HG03139 (cell line): Measurements from ENCODE around the gene MCEE.
"Not testable (repeated sequence)": the region's sequence is repeated elsewhere in the genome, so short reads cannot be mapped to it uniquely, and the experiment has no call there.

Experiments
- ATAC-seq: cut with Tn5 transposase; IDR thresholded peaks from one replicate; pipeline ENCODE4 v1.9.1; 2021; ENCODE audit not compliant: unreplicated experiment

MCEE gene

DNA sequence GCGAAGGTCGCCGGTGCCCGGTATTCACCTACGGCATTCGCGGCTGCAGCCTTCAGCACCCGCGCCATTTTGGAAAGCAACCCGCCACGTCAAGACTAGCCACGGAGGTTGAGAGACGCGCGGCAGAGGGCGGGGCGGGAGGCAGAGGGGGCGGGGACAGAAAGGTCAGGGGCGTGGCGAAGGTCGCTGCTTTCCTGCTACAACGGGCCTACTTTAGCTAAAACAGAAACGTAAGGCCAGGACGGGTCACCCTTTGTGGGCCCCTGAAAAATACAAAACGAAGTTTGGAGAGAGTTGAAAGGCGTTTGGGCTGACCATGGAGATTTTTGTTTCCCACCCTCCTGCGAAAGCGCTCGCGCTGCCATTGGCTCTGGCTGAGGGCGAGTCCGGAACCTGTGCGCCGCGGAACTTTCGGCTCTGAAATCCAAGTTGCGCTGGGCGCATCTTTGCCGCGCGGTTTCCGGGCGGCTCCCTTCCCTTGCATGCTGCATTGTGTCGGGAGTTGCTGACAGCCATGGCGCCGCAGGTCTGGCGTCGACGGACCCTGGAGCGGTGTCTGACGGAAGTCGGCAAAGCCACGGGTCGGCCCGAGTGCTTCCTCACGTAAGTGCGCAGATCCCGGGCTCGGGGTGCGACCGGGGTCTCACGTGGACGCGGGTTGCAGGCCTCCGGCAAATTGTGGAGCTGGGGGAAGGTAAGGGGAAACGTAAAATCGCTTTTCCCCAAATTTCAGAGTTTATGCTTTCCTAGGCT is at the start of gene MCEE, which contains the start of gene MPHOSPH10:
MCEE (minus strand) TSS at position 78 of the 753 bp plus-strand sequence; CDS start at position 68, 10 bp downstream.
MPHOSPH10 (plus strand) TSS at position 483 of the 753 bp plus-strand sequence; CDS start at position 515, 32 bp downstream.
- ATAC-seq: peak; percentile 89

DNA sequence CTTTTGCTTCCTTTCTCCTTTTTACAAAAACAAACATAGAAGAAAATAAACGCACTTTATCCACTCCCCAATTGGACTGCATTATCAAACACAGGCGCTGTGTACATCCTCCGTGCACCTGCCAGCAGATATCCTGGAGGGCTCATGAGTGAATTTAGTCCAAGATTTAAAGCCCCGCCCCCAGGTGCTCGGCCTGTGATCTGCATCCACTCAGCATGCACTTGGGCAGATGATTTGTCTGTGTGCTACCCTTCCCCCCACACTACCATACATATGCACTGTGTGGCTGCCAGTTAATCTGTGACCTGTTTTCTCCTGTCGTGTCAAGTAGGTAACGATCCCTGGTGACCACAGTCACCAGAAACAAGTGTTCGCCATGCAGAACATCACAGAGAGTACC is 48.8 kb upstream of the MCEE start:
- not testable (repeated sequence) for ATAC-seq

DNA sequence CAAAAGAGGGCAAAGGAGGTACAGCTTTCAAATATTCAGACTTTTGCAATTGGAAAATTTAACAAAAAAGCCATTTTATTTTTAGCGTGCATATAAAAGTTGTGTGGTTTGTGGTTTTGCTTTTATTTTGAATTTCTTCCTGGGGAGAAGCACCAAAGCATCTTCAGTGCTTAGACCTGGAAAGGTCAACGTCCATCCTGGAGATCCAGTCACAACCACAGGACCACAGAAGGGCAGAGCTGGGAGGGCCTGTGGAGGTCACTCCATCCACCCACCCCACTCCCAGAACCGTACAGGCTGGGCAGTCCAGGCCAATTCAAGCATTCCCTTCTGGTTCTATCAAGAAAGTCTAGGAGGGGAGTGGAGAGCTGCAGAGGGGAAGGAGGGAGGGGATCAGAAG is 44.2 kb upstream of the MCEE start:
- no peak for ATAC-seq

DNA sequence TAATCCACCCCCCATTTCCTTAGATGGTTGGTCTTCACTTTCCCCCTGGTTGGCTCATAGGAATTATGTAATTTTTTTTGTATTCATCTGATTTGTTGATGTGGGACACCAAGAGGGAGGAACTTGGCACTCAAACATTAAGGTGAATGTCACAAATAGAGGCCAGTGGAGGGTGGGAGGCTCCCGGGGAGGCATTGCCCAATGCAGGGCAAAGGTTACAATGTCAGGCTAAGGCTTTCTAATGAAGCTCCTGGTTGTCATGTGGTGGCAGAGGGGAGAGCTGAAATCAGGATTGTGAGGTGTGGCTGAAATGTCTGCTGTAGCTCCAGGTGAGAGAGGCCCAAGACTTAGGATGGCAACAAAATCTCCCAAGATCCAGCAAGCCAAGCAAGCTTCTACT is 43.1 kb upstream of the MCEE start:
- no peak for ATAC-seq

DNA sequence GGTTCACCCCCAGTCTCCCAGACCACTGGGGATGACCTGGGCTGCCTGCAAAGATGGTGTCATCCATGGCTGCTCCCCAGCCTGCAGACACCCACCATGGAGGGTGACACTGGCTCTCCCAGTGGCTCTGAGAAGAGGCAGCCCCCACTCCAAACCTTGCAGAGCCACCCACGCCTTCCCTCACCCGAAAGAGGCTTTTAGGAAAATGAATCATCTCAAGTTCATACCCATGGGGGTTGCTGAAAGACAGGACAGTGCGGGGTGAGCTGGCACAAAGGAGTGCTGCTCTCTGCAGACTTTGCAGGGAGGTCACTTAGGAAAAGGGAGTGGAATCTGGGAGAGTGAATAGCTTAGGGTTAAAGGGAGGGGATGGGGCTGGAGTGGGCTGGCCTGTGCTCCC is 36.8 kb upstream of the MCEE start:
- ATAC-seq: no peak

DNA sequence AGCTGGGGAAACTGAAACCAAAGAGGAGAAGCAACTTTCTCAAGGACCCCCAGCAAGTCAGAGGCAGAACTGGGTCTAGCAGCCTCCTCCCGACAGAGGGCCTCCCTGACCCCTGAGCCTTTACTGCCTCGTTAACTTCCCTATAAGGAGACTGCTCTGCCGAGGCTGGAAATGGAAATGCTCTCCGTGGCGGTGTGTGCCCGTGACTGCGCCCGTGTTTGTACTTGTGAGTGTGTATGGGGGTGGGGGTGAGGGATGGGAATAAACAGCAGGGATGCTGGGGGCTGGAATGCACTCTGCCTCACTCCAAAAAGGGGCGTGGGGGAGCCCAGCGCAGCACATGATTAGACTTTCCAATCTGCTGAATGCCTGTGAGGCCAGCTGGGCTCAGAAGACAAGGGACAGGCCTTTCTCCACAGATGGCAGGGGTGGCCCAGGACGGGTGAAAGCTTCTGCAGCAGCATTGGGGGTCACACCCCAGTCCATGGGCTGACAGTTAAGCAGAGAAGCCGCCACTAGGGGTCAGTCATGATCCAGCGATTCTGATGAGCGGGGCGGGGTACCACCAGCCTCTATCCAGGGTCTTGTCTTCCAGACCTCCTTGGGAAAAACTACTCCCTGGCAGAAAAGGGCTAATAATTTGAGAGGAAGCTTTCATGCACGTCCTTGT is 27.2 kb upstream of the MCEE start:
- no peak for ATAC-seq

DNA sequence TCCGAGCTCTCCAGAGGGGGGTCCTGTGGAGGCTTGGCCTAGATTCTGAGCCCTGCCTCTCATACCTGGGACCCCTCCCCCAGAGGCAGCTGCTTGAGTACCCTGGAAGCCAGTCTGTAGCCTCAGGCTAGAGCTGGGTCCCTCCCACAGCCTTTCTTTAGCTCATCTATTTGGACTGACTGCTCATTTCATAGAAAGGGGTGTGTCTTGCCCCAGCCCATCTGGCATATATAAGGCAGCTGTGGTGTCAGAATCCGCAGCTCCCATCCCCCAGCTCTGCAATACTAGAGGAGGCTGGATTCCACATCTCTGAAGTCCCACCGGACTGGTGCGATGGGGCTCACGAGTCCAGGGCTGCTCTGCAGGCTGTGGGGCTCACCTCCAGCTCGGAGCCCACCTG is 26.5 kb upstream of the MCEE start:
- ATAC-seq: no peak

DNA sequence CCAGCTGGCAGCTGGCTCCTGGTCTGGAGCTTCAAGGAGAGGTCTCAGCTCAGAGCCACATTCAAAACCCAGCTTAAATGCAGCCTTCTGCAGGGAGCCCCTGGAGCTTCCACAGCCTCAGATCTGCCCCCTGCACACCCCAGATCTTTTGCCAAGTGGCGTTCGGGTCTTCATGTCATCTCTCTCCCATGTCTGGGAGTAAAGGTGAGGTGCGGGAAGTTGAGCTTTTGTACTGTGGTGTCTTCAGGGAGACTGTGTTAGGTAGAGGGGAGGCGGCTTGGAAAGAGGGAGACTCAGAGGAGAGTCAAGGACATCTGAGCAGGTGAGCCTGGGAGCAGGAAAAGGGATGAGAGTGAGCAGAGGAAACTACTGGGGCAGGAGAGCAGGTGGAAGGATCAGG is 25.8 kb upstream of the MCEE start:
- no peak for ATAC-seq

DNA sequence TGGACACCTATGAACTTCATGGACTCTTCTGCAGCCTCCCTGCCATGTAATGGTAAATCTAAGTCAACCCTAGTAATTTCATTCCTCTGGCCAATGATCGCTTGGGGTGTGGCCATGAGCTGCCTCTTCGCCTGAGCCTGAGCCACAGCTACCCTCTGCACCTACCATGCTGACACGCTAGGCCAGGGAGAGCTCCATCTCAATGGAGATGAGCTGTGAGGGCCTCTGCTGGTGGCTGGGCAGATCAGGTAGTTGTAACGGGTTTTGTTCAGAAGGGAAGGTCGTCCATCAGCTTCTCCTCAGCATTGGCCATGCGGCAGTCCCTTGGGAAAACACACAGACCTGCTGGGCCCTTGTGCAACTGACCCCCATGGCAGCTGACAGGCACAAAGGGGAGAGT is 24.8 kb upstream of the MCEE start:
- ATAC-seq: no peak

DNA sequence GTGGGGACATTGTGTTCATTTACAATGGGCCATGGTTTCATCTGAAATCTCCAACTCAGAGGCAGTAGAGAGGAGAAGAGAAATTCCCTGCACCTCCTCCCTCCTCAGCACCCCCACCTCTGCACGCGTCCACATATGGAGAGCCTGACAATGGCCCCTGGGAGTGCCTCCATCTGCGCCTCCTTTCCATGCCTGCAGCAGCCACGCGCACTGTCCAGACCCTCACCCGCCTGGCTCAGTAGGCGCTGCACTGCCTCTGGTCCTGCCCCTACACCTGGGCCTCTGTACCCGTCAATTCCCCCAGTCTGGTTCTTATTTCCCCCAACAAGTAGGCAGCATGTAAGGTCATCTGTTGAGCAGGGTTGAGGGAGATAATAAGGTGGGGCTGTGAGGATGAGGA is 24.2 kb upstream of the MCEE start:
- no peak for ATAC-seq

DNA sequence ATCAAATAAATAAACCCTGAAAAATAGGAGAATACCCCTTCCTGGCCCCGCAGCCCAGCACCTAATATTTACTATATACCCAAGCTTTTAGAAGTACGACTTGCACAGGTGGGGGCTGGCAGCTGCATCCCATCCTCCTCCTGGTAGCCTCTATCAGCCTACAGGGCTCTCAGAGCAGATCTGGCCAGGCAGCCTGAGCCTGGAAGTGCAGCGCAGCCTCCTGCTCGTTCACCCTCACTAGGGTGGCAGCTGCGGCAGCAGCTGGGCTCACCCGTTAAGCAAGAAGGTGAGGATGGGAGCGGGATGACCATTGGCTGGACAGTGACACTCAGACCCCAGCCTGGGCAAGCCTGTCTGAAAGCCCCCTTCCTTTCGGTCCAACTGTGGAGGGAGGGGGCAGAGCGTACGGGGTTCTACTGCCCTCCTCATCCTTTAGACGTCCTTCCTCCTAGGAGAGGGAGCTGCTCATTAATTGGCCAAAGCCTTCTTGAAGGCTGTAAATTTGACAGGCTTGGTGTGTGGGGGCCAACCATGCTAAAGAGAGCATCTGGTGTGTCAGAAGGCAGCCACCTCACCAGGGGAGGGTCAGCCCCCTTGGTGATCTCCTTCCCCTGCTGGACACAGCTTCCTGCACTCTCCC is 23.7 kb upstream of the MCEE start:
- ATAC-seq: no peak

DNA sequence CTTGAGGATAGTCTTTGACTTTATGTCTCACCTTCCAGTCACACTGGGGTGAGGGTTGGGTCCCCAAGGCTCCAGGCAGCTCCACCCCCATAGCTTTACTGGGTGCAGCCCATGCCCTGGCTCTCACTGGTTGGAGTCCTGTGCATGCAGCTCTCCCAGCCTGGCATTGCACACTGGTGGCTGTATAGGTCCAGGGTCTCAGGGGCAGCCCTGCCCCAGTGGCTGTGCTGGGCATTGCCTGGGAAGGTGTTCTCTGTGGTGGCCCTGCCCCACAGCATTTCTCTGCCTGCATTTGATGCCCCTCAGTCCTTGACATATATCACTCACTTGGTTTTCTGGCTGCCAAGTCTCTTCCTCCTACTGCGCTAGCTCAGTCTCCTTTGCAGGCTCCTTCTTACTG is 21.6 kb upstream of the MCEE start:
- ATAC-seq: no peak

DNA sequence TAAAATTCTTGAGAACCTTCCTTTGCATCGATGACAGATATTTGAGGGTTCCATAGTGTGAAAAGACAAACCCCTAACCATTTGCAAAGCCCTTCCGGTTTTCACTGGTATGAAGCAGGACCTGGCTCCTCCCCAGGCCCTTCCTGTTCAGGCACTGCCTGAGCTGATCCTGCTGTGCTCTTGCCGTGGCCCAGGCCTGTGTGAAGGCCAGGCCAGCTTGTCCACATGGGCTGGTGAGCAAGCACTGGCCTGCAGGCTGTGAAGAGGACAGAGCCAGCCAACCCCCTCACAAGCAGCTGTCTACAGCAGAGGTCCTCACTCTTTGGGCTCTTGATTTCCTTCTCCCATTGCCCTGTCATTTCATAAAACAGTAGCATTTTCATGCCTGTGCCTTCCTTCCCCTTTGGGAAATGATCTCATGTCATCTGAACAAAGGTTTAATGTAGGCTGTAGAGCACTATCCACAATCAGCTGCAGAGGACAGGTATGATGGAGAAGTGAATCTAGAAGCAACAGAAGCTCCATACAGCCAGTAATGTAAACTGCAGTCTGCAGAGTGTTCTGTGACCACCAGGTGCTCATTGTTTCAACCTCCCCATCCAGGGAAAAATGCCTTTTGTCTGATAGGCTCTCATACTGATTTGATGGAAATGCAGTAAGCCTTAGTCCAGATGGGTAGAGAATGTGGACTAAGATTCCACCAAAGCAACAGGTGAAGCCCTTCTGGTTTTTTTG is 20.2 kb upstream of the MCEE start:
- no peak for ATAC-seq

DNA sequence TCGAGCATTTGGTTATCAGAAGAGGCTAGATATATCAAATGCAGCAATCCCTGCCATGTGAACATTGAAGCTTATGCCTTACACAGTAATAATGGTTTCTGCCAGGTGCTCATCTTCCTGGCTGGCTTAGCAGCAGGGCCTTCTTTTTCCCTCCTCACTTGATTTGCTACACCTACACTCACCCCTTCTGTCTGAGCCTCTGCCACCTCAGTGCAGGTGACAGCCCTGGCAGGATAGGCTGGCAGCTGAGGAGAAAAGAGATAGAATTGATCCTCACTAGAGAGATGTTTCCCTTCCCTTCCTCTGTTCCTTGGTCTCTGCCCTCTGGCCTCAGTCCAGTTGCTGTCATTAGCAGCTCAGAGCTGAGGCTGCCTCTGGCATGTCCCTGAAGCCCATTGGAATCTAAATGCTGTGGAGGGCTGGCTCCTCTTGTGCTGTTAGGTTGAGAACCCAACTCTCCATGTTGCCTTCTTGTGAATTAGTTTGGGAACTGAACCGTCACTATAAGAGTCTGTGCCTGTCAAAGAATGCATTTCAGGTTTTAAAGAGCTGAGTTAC is 18.6 kb upstream of the MCEE start:
- ATAC-seq: no peak

DNA sequence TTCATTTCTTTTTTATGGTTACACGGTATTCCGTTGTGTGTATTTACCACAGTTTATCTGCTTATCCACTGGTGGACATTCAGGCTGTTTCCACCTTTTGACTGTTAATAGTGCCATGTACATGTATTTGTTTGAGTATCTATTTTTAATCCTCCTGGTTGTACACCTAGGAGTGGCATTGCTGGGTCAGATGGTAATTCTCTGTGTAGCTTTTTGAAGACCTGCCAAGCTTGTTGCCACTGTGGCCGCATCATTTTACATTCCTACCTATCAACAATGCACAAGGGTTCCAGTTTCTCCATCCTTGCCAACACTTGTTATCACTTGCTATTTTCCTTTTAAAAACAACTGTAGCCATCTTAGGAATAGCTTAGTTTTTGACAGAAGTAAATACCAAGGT is 13.8 kb upstream of the MCEE start:
- no peak for ATAC-seq

DNA sequence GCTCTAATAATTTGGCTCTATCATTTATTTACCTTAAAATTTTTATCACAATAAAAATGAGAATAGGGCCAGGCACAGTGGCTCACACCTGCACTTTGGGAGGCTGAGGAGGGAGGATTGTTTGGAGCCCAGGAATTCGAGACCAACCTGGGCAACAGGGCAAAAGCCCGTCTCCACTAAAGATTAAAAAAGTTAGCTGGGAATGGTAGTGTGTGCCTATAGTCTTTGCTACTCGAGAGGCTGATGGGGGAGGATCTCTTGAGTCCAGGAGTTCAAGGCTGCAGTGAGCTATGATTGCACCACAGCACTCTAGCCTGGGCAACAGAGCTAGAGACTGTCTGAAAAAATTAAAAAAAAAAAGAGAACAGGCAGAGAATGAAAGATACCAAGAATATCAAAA is 6.1 kb upstream of the MCEE start:
- ATAC-seq: no peak

DNA sequence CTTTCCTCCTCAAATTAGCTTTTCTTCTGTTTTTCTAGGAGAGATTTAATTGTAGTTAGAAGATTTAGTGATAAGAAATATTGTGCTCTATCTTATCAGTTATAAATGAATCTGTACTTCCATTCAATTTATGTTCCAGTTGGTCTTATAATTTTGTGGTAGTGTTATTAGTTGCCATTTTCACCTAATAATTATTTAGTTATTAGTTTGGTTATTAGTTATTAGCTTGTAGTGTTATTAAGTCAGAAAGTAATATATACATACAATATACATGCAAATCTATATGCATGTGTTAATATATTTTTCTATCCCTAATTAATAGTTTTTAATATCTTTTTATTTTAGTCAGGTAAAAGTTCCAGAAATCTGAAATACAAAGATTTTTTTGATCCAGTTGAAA is 3.6 kb upstream of the MCEE start:
- no peak for ATAC-seq

DNA sequence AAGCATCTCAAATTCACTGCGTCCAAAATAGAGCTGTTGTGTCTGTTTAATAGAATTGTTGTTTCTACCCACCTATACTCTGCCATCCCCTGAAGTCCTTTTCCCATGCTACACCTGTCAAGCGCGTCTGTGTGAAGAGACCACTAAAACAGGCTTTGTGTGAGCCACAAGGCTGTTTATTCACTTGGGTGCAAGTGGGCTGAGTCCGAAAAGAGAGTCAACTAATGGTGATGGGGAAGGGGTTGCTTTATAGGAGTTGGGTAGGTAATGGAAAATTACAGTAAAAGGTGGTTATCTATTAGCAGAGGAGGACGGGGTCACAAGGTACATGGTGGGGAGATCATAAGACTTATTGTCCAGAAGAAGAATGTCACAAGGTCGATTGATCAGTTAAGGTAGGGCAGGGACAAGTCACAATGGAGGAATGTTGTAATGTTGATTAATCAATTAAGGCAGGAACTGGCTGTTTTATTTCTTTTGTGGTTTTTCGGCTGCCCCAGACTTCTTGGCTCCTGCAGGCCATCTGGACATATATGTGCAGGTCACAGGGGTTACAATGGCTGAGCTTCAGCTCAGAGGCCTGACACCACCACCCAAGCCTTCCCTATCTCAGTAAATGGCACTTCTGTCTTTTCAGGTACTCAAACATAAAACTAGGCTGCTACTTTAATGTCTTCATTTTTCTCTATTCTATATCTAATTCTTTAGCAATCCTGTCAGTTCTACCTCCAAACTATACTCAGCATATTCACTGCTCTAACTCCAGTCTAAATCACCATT is 1.5 kb upstream of the MCEE start:
- ATAC-seq: not testable (repeated sequence)

DNA sequence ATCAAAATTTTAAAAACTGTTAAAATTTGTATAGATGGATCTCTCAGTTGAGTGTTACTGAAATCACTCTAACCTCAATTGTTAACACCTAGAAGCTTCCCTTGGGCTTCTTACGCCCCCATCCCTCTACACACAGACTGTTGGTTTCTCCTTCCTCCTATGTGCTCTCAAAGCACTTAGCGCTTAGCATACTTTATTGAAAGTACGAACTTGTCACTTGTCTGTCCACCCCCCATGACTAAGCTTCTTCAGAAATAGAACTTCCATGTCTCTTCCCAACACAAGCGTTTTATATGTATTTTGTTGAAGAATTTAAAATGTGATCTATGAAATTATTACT is 846 bp upstream of the MCEE start:
- no peak for ATAC-seq

DNA sequence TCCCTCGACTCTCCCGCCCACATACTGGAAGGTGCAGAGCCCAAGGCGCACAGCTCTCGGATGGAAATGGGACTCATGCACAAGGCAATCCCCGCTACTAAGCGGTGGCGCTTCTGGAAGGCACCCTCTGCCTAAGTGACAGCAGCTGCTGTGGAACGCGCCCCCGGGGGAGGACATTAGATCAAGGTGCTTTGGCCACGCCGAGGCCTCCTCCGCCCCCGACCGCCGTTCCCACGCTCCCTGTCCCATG is 202 bp downstream of the MCEE start:
- peak; percentile 29 for ATAC-seq
